Smooth muscle cell (in vitro differentiated cells): Measurements from ENCODE around the gene ZFHX3. TPM values are rescaled to one million over a fixed set of nuclear protein-coding genes. Genes with fewer than 3 reads are reported as not detected.
A peak's percentile ranks its signal among the peaks of the same experiment; 100 is the strongest.

ENCODE experiments used
- DNase-seq: peaks from one replicate; lab custom pipeline; 2025; ENCODE audit not compliant: unreplicated experiment; lab: John Stamatoyannopoulos, UW
- H2AFZ ChIP-seq: fragments of 200-600 bp; sonication (generic); 2 replicates; pipeline ENCODE4 v1.6.0; 2016; ENCODE audit warnings: antibody characterized with exemption, low read depth, mild to moderate bottlenecking
- H3F3A ChIP-seq: fragments of 200-600 bp; sonication (generic); 2 replicates; pipeline ENCODE4 v1.6.0; 2017; ENCODE audit warnings: antibody characterized with exemption, low read depth
- H3K27ac ChIP-seq: fragments of 200-600 bp; sonication (generic); 2 replicates; pipeline ENCODE4 v1.5.1; 2016; ENCODE audit warnings: low read depth, mild to moderate bottlenecking
- H3K27me3 ChIP-seq: fragments of 200-600 bp; sonication (generic); 2 replicates; pipeline ENCODE4 v1.6.1; 2016; ENCODE audit warnings: low read depth, mild to moderate bottlenecking
- H3K36me3 ChIP-seq: fragments of 200-600 bp; sonication (generic); 2 replicates; pipeline ENCODE4 v1.5.1; 2016; ENCODE audit warnings: low read depth
- H3K4me1 ChIP-seq: fragments of 200-600 bp; sonication (generic); 2 replicates; pipeline ENCODE4 v1.5.1; 2016; ENCODE audit warnings: low read depth
- H3K4me2 ChIP-seq: fragments of 200-600 bp; sonication (generic); 2 replicates; pipeline ENCODE4 v1.6.0; 2016; ENCODE audit warnings: mild to moderate bottlenecking
- H3K4me3 ChIP-seq: fragments of 200-600 bp; sonication (generic); 2 replicates; pipeline ENCODE4 v1.5.1; 2016; ENCODE audit warnings: mild to moderate bottlenecking
- H3K79me2 ChIP-seq: fragments of 200-600 bp; sonication (generic); 2 replicates; pipeline ENCODE4 v1.6.0; 2016; ENCODE audit warnings: low read depth, mild to moderate bottlenecking
- H3K9ac ChIP-seq: fragments of 200-600 bp; sonication (generic); 2 replicates; pipeline ENCODE4 v1.6.0; 2016; ENCODE audit warnings: low read depth
- H3K9me3 ChIP-seq: fragments of 200-600 bp; sonication (generic); replicated peaks from 2 replicates; pipeline ENCODE4 v1.5.1; 2016; ENCODE audit warnings: low read depth
- H4K20me1 ChIP-seq: fragments of 200-600 bp; sonication (generic); 2 replicates; pipeline ENCODE4 v1.6.0; 2016; ENCODE audit warnings: low read depth
- CTCF ChIP-seq: fragments of 200-600 bp; sonication (generic); IDR thresholded peaks from 2 replicates; pipeline ENCODE4 v1.5.1; 2017; ENCODE audit warnings: borderline replicate concordance, mild to moderate bottlenecking, antibody characterized with exemption; ENCODE audit not compliant: insufficient read depth, poor library complexity, severe bottlenecking
- WGBS: methylation state at CpG from one replicate; pipeline ENCODE4 v1.1.7; 2016; ENCODE audit warnings: low lambda C conversion rate; 5-methylcytosine and 5-hydroxymethylcytosine counted together
- polyA plus RNA-seq: library from polyadenylated mRNA; unstranded; fragments of >200 nt; fragmentation: Nextera tagmentation; extraction: Ambion mirVana; gene quantifications from 2 replicates; pipeline ENCODE4 v1.2.1, GENCODE V29; 2016
- total RNA-seq: library from RNA; depleted of rRNA; stranded (reverse); fragments of >200 nt; gene quantifications from 2 replicates; pipeline ENCODE4 v1.2.3, GENCODE V29; 2014

Gene ZFHX3
- total and polyA plus RNA-seq, 2 experiments from 2014 or later, result 3.1 to 9.8 TPM

- Histone ChIP-seq H3K36me3 (no peaks in the 10 kb centered on the region), H3K9ac (peak overlapping the region; percentile 80), H3K27ac (peak overlapping the region; percentile 80), H2AFZ (peak overlapping the region; percentile 56), H3K79me2 (peaks cover 50% of the 10 kb centered on the region), H4K20me1 (no peaks in the 10 kb centered on the region), H3K4me1 (peaks cover 74% of the 10 kb centered on the region), H3K9me3 (no peaks in the 10 kb centered on the region), H3K4me2 (peak overlapping the region; percentile 100), H3K27me3 (peaks cover 25% of the 10 kb centered on the region), H3F3A (peaks cover 16% of the 10 kb centered on the region), H3K4me3 (peak overlapping the region; percentile 87)
- no peak for TF ChIP-seq CTCF
- DNase-seq, result no peak
- WGBS, result 14% methylated on average over 6 of the region's 6 CpGs
Measured at GRCh38 chr16:73056921-73057290, 9.0 kb upstream of the ZFHX3 start.

GRCh38 chr16:73056448-73056847, 8.5 kb upstream of the ZFHX3 start:
- Histone ChIP-seq H3K27me3 (peaks cover 21% of the 10 kb centered on the region), H3F3A (peaks cover 16% of the 10 kb centered on the region), H3K4me3 (peak overlapping the region; percentile 87), H3K9ac (peak overlapping the region; percentile 80), H3K4me2 (peak overlapping the region; percentile 100), H3K36me3 (no peaks in the 10 kb centered on the region), H3K4me1 (peaks cover 73% of the 10 kb centered on the region), H3K79me2 (peaks cover 55% of the 10 kb centered on the region), H2AFZ (peak overlapping the region; percentile 51), H4K20me1 (no peaks in the 10 kb centered on the region), H3K27ac (peak overlapping the region; percentile 80), H3K9me3 (no peaks in the 10 kb centered on the region)
- no peak for TF ChIP-seq CTCF
- no peak for DNase-seq
- WGBS, result 16% methylated on average over 7 of the region's 7 CpGs

GRCh38 chr16:73054813-73055482, 7.0 kb upstream of the ZFHX3 start:
- Histone ChIP-seq H4K20me1 (no peaks in the 10 kb centered on the region), H3K27me3 (peaks cover 6% of the 10 kb centered on the region), H3K4me2 (peak overlapping the region; percentile 100), H3F3A (peaks cover 16% of the 10 kb centered on the region), H3K27ac (peak overlapping the region; percentile 80), H2AFZ (no peak overlapping the region), H3K4me3 (peak overlapping the region; percentile 87), H3K9me3 (no peaks in the 10 kb centered on the region), H3K9ac (peak overlapping the region; percentile 78), H3K79me2 (peaks cover 70% of the 10 kb centered on the region), H3K36me3 (no peaks in the 10 kb centered on the region), H3K4me1 (peaks cover 60% of the 10 kb centered on the region)
- DNase-seq, result no peak
- no peak for TF ChIP-seq CTCF
- 0% methylated on average over 5 of the region's 5 CpGs for WGBS

- peak overlapping the region; percentile 100 for H3K4me2 ChIP-seq
- peaks cover 60% of the 10 kb centered on the region for H3K4me1 ChIP-seq
Measured at GRCh38 chr16:73054498-73054812, 6.5 kb upstream of the ZFHX3 start.

More at GRCh38 chr16:73054498-73054812, 6.5 kb upstream of the ZFHX3 start:
- Histone ChIP-seq H3K27me3 (peaks cover under 1% of the 10 kb centered on the region), H3F3A (peaks cover 16% of the 10 kb centered on the region), H3K4me3 (peak overlapping the region; percentile 87), H3K79me2 (peaks cover 70% of the 10 kb centered on the region), H3K27ac (peak overlapping the region; percentile 80), H3K36me3 (no peaks in the 10 kb centered on the region), H3K9me3 (no peaks in the 10 kb centered on the region), H3K9ac (peak overlapping the region; percentile 78), H4K20me1 (no peaks in the 10 kb centered on the region), H2AFZ (no peak overlapping the region)
- 16% methylated on average over 6 of the region's 6 CpGs for WGBS
- TF ChIP-seq CTCF, result no peak
- no peak for DNase-seq
